Measurements from ENCODE around the gene PRDM16.

DNA sequence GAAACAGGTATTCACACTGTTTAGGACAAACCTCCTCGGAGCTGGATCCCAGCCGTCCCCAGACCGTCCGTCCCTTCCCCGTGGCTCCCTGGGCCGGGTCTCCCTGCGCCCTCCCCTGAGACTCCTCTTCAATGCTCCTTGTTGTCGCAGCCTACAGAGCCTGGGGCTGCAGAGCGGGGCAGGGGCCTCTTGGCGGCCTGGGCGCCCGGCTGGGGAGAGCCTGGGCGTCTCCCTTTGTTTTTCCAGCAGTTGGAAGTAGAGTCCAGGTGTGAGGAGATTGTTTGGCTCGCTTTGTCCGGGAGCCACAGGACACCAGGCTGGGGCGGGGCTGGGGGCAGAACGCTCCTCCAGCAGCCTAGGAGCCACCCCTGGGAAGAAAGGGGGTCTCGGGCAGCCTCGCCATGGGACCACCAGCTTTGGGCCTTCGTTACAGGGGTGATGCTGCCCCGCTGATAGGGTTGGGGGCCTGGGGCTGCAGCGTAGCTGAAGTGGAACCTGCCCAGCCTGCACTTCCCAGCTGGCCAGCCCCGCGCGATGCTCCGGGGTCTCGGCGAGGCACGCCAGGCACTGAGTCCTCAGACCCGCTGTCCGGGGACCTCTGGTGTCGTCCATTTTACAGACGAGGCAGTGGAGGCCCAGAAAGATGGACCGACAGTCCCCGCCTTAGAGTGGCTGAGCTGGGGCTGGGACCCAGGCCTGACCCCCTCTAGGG, 66.9 kb downstream of the PRDM16 start:
- TF ChIP-seq, protein P1, sequence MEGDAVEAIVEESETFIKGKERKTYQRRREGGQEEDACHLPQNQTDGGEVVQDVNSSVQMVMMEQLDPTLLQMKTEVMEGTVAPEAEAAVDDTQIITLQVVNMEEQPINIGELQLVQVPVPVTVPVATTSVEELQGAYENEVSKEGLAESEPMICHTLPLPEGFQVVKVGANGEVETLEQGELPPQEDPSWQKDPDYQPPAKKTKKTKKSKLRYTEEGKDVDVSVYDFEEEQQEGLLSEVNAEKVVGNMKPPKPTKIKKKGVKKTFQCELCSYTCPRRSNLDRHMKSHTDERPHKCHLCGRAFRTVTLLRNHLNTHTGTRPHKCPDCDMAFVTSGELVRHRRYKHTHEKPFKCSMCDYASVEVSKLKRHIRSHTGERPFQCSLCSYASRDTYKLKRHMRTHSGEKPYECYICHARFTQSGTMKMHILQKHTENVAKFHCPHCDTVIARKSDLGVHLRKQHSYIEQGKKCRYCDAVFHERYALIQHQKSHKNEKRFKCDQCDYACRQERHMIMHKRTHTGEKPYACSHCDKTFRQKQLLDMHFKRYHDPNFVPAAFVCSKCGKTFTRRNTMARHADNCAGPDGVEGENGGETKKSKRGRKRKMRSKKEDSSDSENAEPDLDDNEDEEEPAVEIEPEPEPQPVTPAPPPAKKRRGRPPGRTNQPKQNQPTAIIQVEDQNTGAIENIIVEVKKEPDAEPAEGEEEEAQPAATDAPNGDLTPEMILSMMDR (conservative IDR thresholded peaks at IDR 0.05; ENCODE audit: low read depth, low read length), result no peak
- TF ChIP-seq EZH2 (IDR thresholded peaks at IDR 0.05; ENCODE audit: low read length, unreplicated experiment), result no peak
- no peak for TF ChIP-seq EZH2phosphoT487 (IDR thresholded peaks at IDR 0.05; ENCODE audit: borderline replicate concordance, low read length)
